Measurements from ENCODE around the gene ADAMTS9.

- no peak for TF ChIP-seq CTCF (IDR thresholded peaks at IDR 0.05)
- TF ChIP-seq POLR2A (IDR thresholded peaks at IDR 0.05) = no peak
- TF ChIP-seq POLR2AphosphoS5 (IDR thresholded peaks at IDR 0.05) = no peak
Observed at GRCh38 chr3:64681827-64682226, 6.0 kb downstream of the ADAMTS9 start.

Data from sigmoid colon (tissue), 4 donors.